ENCODE measurements around the gene LRRC23.
"Not testable (repeated sequence)": the region's sequence is repeated elsewhere in the genome, so short reads cannot be mapped to it uniquely, and the experiment has no call there.

LRRC23 gene

DNA sequence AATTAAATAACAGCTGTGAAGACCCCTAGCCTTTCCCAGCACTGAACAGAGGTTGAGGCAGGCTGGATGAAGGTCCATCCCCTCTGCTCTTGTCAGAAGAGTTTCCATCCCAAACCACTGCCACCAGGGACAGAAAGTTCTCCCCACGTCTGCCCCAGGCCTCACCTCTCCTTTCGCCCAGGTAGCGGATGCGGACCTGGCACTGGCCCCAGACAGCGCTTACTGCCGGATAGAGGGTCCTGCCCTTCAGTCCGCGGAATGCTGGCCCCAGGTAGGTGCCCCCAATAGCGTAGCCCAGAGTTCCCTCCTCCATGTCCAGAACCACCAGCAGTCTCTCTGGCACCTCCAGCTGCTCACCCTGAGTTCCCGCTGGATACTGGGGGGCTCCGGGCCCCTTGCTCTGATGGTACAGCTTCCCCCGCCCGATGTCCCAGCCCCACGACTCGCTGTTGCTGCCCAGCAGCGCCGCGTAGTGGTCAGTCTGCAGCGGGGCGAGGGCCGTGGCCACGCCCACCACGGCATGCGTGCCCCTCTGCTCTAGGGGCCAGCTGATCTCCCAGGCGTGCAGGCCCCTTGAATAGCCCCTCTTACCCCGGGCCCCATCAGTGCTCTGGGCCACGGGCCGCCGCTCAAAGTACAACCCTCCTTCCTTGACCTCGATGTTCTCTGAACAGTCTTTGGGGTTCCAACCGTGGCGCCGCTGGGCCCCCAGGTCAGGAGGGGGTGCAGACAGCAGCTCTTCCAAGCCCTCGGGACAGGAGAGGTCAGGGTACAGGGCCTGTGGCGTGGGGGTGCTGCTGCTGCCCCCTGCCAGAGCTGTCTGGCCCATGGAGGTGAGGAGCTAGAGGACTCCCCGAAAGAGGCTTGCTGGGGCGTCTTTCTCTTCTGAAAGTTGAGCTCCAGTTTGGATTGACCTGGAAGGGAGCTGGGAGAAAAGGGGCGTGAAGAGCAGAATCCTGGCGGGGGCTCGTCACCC is 32.3 kb upstream of the LRRC23 start:
- DNase-seq (ENCODE audit: low read depth in 2 of 2): peak; percentile 77 to 82

DNA sequence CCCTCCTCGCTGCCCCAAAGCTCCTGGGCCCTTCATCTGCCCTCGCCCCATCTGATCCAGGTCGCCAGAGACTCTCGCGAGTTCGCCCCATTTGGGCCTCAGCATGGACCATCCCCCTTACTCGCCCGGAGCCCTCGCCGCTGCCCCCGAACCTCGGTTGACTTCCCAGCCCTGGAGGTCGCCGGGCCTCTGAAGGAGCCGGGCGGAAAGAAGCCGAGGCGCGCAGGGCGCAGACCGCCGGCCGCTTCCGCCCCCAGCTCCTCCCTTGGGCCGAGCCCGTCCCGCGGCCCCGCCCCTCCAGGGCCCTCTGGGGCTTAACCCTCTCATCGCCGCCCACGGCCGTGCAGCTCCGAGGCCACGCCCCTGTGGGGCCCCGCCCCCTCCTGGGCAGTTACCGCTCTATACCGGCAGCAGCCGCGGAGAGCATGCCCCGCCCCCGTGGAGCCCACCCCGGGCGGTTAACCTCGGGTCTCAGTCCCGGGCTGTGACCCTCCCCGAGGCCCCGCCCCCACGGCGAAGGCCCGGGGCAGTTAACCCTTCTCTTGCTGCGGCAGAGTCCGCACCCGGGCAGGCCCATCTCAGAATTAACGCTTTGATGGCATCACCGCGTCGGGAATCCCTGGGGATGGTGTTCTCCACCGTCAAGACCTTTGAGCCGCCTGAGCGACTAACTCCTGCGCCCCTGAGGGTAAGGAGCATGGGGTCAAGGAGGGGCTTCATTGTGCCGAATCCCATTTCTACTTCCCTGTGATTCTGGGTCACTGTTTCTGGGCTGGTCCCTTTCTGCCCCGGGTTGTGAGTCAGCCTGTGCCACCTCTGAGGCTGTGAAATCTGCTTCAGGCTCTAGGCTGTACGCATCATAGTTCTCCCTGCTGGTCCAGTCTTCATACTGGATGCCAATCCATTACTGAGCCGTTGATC is 31.3 kb upstream of the LRRC23 start, which contains the start of gene SPSB2:
Gene SPSB2 (minus strand): TSS at position 210 of the 921 bp plus-strand sequence. CDS start 402 bp downstream, outside the sequence.
- peak; percentile 99 to 100 for DNase-seq (ENCODE audit: low read depth in 2 of 2)

DNA sequence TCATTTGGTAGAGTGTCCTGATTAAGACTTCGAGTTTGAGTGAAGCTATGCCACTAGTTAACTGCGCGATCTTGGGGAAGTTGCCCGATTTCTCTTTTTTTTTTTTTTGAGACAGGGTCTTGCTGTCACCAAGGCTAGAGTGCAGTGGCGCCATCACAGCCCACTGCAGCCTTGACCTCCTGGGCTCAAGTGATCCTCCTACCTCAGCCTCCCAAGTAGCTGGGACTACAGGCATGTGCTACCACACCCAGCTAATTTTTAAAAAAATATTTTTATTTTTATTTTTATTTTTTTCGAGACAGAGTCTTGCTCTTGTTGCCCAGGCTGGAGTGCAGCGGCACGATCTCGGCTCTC is 30.6 kb upstream of the LRRC23 start:
- DNase-seq (ENCODE audit: low read depth in 2 of 2): not testable (repeated sequence)

DNA sequence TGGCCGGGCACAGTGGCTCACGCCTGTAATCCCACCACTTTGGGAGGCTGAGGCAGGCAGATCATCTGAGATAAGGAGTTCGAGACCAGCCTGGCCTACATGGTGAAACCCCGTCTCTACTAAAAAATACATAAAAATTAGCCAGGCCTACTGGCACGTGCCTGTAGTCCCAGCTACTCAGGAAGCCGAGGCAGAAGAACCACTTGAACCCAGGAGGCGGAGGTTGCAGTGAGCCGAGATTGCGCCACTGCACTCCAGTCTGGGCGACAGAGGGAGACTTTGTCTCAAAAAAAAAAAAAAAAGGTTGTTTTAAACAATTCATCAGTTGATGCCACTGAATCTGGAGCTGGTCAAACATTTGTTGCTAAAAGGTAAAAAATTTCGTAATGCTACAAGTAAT is 24.8 kb upstream of the LRRC23 start:
- DNase-seq (ENCODE audit: low read depth in 2 of 2): not testable (repeated sequence)

DNA sequence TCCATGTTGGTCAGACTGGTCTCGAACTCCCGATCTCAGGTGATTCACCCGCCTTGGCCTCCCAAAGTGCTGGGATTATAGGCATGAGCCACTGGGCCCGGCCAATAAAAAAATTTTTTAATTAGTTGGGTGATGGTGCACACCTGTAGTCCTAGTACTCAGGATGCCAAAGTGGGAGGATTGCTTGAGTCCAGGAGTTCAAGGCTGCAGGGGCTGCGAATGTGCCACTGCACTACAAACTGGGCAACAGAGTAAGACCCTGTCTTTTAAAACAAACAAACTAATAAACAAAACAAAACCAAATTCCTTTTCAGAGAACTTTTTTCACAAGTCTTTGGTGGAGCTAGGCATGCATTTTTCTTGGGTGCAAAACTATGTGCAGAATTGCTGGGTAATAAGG is 21.4 kb upstream of the LRRC23 start:
- no peak for DNase-seq (ENCODE audit: low read depth in 2 of 2)

DNA sequence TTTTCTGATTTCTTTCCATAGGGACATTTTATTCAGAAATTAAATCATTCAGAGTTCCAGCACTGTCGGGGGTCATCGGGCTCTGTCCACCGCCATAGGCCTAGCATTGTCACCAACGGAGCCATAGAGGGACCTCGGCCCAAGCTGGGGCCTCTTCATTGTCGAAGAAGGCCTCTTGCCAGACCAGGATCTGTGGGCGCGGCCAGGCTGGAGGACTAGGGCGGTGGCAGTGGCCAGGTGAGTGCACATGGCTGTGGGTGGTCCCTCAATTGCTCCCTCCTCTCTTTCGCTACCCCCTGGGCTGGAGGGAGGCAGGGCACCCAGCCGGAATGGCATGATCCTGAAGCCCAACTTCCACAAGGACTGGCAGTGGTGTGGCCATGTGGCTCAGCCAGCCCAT is 20.9 kb upstream of the LRRC23 start:
- no peak for DNase-seq (ENCODE audit: low read depth in 2 of 2)

DNA sequence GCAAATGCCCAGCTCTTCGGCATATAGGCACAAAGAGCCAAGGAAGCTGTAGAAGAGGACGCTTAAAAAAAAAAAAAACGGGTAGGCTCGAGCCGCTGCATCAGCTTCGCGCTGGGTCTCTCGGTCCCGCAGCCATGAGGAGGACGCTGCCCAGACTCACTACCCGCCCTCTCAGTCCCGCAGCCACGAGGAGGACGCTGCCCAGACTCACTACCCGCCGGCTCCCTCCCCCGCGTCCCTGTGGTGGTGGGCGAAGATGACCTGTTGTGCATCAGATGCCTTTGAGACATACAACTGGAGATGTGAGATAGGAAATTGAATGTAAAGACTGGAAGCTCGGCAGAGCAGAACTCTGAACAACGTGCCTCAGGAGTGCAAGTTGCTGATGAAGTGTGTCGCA is 20.1 kb upstream of the LRRC23 start:
- no peak for DNase-seq (ENCODE audit: low read depth in 2 of 2)

DNA sequence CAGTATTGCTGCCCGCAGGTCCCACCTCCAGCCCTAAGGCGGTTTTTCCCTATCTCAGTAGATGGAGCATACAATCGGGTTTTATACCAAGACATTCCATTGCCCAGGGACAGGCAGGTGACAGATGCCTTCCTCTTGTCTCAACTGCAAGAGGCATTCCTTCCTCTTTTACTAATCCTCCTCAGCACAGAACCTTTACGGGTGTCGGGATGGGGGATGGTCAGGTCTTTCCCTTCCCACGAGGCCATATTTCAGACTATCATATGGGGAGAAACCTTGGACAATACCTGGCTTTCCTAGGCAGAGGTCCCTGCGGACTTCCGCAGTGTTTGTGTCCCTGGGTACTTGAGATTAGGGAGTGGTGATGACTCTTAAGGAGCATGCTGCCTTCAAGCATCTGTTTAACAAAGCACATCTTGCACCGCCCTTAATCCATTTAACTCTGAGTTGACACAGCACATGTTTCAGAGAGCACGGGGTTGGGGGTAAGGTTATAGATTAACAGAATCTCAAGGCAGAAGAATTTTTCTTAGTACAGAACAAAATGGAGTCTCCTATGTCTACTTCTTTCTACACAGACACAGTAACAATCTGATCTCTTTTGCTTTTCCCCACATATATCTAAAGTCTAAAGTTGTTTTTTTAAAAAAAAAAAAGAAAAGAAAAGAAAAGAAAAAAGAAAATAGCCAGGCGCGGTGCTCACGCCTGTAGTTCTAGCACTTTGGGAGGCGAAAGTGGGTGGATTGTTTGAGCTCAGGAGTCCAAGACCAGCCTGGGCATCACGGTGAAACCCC is 18.2 kb upstream of the LRRC23 start:
- not testable (repeated sequence) for DNase-seq (ENCODE audit: low read depth in 2 of 2)

DNA sequence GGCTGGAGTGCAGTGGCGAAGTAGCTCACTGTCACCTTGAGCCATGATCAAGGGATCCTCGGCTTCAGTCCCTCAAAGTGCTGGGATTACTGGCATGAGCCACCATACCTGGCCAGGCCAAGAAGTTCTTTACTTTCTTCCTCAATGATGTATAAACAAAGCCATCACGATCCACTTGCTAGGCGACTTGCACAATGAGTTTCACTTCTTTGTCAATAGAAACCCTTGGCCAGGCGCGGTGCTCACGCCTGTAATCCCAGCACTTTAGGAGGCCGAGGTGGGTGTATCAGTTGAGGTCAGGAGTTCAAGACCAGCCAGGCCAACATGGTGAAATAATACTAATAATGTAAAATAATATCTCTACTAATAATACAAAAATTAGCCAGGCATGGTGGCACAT is 17.2 kb upstream of the LRRC23 start:
- DNase-seq (ENCODE audit: low read depth in 2 of 2): no peak

DNA sequence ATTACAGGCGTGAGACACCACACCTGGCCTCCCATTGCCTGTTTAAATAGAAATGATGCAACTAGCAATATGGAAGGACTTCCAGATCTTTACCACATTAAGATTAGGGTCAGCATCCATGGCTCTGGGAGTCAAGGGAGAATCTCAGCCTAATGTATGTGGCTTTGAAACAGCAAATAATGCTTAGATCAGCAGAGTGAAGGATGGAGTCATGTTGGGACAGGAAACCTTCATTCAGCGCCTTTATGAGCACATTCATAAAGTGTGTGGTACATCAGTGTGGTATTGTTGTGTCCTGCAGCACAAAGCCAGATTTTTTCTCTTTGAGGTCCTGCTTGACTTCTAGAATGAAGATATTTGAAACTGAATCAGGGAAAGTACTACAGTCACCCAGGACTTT is 16.3 kb upstream of the LRRC23 start:
- no peak for DNase-seq (ENCODE audit: low read depth in 2 of 2)

DNA sequence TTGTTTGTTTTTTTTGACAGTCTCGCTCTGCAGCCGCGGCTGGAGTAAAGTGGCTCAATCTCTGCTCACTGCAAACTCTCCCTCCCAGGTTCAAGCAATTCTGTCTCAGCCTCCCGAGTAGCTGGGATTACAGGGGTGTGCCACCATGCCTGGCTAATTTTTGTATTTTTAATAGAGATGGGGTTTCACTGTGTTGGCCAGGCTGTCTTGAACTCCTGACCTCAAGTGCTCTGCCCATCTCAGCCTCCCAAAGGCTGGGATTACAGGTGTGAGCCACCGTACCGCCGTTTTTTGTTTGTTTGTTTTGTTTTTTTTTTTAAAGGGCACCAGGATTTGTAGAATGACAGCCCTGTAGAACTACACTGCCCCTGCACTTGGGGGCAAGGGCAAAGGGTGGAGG is 15.8 kb upstream of the LRRC23 start:
- DNase-seq (ENCODE audit: low read depth in 2 of 2): not testable (repeated sequence)

DNA sequence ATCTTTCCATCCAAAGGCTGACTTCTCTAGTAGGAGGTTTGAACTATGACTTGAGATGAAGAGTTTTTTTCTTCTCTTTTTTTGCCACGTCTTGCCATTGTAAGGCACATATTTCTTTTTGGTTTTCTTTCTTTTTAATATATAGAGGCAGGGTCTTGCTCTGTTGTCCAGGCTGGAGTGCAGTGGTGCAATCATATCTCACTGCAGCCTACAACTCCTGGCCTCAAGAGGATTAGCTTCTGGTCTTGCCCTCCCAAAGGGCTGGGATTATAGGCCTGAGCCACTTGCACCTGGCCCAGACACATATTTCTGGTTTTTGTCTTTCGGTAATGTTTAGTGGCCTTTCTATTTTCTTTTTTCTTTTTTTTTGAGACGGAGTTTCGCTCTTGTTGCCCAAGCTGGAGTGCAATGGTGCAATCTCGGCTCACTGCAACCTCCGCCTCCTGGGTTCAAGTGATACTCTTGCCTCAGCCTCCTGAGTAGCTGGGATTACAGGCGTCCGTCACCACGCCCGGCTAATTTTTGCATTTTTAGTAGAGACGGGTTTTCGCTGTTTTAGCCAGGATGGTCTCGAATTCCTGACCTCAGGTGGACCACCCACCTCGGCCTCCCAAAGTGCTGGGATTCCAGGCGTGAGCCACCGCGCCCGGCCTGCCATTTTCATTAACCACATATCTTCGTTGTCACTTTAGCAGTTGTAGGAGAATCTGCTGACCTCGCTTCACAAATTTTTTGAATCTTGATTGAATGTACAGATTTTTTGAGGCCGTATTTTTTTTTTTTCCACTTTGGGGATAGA is 14.6 kb upstream of the LRRC23 start:
- not testable (repeated sequence) for DNase-seq (ENCODE audit: low read depth in 2 of 2)

DNA sequence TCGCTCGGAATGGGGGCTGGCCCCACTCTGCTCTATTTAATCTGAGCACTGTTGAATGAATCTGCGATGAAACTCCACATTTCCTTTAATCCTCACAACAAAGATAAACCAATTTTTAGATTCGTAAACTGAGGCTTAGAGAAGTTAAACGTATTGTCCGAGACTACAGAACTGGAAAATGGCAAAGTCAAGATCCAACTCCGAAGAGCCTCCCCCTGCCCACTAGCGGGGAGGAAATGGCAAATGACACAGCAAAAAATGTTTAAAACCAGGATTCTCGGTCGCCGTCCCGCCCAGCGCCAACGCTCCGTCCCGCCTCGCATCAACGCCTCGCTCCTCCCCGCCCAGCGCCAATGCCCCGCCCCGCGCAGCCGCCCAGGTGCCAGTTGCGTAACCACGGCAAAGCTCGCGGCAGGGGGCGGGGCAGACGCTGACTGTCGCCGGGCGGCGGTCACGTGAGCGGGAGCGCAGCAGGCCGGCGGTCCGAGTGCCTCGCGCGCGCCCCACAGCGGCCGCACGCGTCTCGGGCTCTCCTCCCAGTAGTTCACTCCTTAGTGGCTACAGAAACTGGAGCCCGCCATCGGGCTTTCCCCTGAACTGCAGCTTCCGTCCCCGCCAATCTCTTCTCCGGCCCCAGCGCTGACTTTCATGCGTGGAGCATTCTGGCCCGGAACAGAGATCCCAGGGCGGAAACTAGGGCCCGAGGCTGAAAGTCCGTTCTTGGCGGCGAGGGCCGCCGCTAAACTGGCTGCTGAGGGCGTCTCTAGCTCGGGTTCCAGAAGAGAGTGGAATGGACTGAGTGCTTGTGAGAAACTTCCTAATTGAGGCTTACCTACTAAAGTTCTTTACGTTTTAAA is 13.6 kb upstream of the LRRC23 start:
- DNase-seq (ENCODE audit: low read depth in 2 of 2): peak; percentile 98

DNA sequence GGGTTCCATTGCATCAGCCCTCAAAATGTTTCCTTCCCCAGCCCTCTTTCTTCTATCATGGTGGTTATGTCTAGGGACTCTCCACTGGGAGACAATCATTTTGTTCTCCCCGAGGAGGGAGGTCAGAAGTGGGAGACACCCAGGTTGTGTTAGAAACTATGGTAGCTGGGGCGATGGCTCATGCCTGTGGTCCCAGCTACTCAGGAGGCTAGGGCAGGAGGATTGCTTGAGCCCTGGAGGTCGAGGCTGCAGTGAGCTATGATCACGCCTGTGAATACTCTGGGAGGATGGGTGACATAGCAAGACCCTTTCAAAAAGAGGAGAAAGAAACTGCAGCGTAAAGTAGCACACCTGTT is 13.0 kb upstream of the LRRC23 start:
- DNase-seq (ENCODE audit: low read depth in 2 of 2): no peak

DNA sequence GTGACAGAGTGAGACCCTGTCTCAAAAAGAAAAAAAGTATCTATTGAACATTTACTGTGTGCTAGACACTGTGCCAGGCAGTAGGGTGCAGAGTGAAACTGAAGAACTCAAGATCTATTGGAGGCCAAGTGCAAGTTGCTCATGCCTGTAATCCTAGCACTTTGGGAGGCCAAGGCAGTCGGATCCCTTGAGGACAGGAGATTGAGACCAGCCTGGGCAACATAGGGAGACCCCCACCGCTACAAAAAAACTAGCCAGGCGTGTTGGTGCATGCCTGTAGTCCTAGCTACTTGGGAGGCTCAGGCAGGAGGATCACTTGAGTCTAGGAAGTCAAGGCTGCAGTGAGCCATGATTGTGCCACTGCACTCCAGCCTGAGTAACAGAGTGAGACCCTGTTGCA is 11.9 kb upstream of the LRRC23 start:
- not testable (repeated sequence) for DNase-seq (ENCODE audit: low read depth in 2 of 2)

DNA sequence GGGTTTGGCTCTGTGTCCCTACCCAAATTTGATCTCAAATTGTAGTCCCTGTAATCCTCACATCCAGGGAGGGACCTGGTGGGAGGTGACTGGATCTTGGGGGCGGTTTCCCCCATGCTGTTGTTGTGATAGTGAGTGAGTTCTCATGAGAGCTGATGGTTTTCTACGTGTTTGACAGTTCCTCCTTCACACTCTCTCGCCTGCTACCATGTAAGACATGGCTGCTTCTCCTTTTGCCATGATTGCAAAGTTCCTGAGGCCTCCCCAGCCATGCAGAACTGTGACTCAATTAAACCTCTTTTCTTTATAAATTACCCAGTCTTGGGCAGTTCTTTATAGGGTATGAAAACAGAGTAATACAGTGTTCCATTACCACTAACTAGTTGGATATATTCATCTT is 10.3 kb upstream of the LRRC23 start:
- no peak for DNase-seq (ENCODE audit: low read depth in 2 of 2)

DNA sequence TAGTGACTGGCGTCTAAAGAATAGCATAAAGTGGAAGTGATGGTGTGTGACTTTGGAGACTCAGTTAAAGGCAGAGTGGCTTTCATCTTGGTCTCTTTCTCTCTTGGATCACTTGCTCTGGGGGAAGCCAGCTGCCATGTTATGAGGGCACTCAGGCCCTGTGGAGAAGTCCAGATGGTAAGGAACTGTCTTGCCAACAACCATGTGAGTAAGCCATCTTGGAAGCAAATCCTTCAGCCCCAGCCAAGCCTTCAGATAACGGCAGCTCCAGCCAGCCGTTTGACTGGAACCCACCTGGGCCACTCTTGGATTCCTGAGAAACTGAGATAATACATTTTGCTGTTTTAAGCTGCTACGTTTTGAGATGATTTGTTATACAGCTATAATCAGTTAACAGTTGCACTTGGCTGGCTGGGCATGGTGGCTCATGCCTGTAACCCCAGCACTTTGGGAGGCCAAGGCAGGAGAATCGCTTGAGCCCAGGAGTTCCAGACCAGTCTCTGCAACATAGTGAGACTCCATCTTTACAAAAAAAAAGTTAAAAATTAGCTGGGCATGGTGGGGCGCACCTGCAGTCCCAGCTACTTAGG is 7.7 kb upstream of the LRRC23 start:
- DNase-seq (ENCODE audit: low read depth in 2 of 2): no peak

DNA sequence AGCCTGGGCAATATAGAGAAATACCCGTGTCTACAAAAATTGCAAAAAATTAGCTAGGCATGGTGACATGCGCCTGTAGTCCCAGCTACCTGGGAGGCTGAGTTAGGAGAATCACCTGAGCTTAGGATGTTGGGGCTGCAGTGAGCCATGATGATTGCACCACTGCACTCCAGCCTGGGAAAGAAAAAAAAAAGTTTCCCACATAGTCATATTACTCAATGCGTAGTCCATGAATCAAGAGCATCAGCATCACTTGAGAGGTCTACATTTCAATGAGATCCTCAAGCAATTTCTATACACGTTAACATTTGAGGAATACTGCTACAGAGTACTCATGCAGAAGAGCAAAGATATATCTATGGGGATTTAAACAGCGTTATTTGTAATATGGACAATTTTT is 5.2 kb upstream of the LRRC23 start:
- DNase-seq (ENCODE audit: low read depth in 2 of 2): no peak

DNA sequence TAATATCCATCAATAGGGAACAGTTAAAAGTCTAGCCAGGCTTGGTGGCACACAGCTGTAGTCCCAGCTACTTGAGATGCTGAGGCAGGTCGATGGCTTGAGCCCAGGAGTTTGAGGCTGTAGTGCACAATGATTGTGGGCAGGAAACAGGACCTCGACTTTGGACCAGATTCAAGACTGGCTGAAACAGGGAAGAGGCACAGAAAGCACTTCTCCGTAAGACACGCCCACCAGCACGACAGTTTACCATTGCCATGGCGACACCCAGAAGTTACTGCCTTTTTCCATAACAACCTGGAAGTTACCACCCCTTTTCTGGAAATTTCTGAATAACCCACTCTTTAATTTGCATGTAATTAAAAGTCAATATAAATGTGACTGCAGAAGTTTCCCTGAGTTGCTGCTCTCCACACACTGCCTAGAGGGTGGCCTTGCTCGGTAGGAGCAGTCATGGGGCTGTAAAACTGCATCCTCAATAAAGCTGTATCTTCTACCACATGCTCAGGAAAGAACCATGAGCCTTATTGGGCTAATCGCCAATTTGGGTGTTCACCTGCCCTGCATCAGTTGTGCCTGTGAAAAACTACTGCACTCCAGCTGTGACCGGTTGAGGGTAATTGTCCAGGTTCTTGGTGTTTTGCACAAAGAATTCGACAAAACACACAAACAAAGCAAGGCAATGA is 4.6 kb upstream of the LRRC23 start:
- DNase-seq (ENCODE audit: low read depth in 2 of 2): no peak
